PC-3 (cell line): ENCODE data around the gene RNF126. TPM values are rescaled to one million over a fixed set of nuclear protein-coding genes. Genes with fewer than 3 reads are reported as not detected.

Source experiments
- ATAC-seq: fragments of 200-7000 bp; cut with Tn5 transposase; 2 replicates; pipeline ENCODE4 v1.9.1; 2020; ENCODE audit warnings: mild to moderate bottlenecking, moderate library complexity
- BruUV-seq: library from RNA; stranded (reverse); fragments of 400-500 nt; replicated peaks from 2 replicates; lab custom pipeline; 2021; lab: Mats Ljungman, UMichigan
- CTCF ChIA-PET: fragments of 300-600 bp; sonication (Branson Sonifier 250); formaldehyde crosslinking; loops from one replicate; lab custom pipeline; 2022; ENCODE audit warnings: antibody characterized with exemption; lab: Charles Lee
- POLR2A ChIA-PET: fragments of 300-600 bp; sonication (Branson Sonifier 250); formaldehyde crosslinking; loops from one replicate; lab custom pipeline; 2022; ENCODE audit warnings: antibody characterized with exemption; ENCODE audit not compliant: unreplicated experiment; lab: Charles Lee
- DNase-seq: peaks from one replicate; pipeline ENCODE4 v3.0.0-alpha.2; 2015
- H2AFZ ChIP-seq: fragments of 300-600 bp; sonication (generic); 2 replicates; pipeline ENCODE4 v1.6.0; 2016; ENCODE audit warnings: antibody characterized with exemption, low read length
- H3F3A ChIP-seq: fragments of 300-600 bp; sonication (generic); one replicate; pipeline ENCODE4 v1.6.0; 2017; ENCODE audit warnings: antibody characterized with exemption, low read length, control low read depth, mild to moderate bottlenecking; ENCODE audit not compliant: unreplicated experiment
- H3K27ac ChIP-seq: fragments of 300-600 bp; sonication (generic); 2 replicates; pipeline ENCODE4 v1.5.1; 2016; ENCODE audit warnings: mild to moderate bottlenecking, low read length
- H3K27me3 ChIP-seq: fragments of 300-600 bp; sonication (generic); 2 replicates; pipeline ENCODE4 v1.6.1; 2016; ENCODE audit warnings: low read length, mixed read lengths
- H3K36me3 ChIP-seq: fragments of 300-600 bp; sonication (generic); 2 replicates; pipeline ENCODE4 v1.6.1; 2016; ENCODE audit warnings: low read depth, mixed run types, low read length, mixed read lengths
- H3K4me1 ChIP-seq: fragments of 300-600 bp; sonication (generic); 2 replicates; pipeline ENCODE4 v1.5.1; 2016; ENCODE audit warnings: low read length; ENCODE audit not compliant: insufficient read depth
- H3K4me2 ChIP-seq: fragments of 300-600 bp; sonication (generic); 2 replicates; pipeline ENCODE4 v1.6.0; 2016; ENCODE audit warnings: low read length
- H3K4me3 ChIP-seq: fragments of 300-600 bp; sonication (generic); 2 replicates; pipeline ENCODE4 v1.5.1; 2016; ENCODE audit warnings: mild to moderate bottlenecking, low read length, mixed read lengths
- H3K79me2 ChIP-seq: fragments of 300-600 bp; sonication (generic); 2 replicates; pipeline ENCODE4 v1.6.1; 2017; ENCODE audit warnings: low read length, mixed read lengths
- H3K9ac ChIP-seq: fragments of 300-600 bp; sonication (generic); 2 replicates; pipeline ENCODE4 v1.6.0; 2016; ENCODE audit warnings: mild to moderate bottlenecking, low read length
- H3K9me2 ChIP-seq: fragments of 300-600 bp; sonication (generic); replicated peaks from 2 replicates; pipeline ENCODE4 v1.6.1; 2016; ENCODE audit warnings: mixed run types, low read length, mixed read lengths
- H3K9me3 ChIP-seq: fragments of 300-600 bp; sonication (generic); 2 replicates; pipeline ENCODE4 v1.6.1; 2016; ENCODE audit warnings: low read length, mixed read lengths
- H4K20me1 ChIP-seq: fragments of 300-600 bp; sonication (generic); 2 replicates; pipeline ENCODE4 v1.6.1; 2016; ENCODE audit warnings: low read length, mixed read lengths
- CTCF ChIP-seq: fragments of 300-600 bp; sonication (generic); conservative IDR thresholded peaks from 2 replicates; pipeline ENCODE4 v1.5.1; 2017; ENCODE audit warnings: antibody characterized with exemption, low read depth, mild to moderate bottlenecking, low read length
- EZH2 ChIP-seq: fragments of 300-600 bp; sonication (generic); IDR thresholded peaks from one replicate; pipeline ENCODE4 v1.6.1; 2017; ENCODE audit warnings: antibody characterized with exemption, mild to moderate bottlenecking, low read length; ENCODE audit not compliant: unreplicated experiment
- EZH2phosphoT487 ChIP-seq: fragments of 300-600 bp; sonication (generic); IDR thresholded peaks from 2 replicates; pipeline ENCODE4 v1.6.1; 2018; ENCODE audit warnings: mild to moderate bottlenecking, antibody characterized with exemption, low read length, borderline replicate concordance
- intact Hi-C: fragments of 100-400 bp; cut with micrococcal nuclease; formaldehyde crosslinking; loops from 2 replicates; pipeline ENCODE4 v1.9.0; 2023
- total RNA-seq: library from RNA; depleted of rRNA; stranded (reverse); fragments of >200 nt; gene quantifications from 2 replicates; pipeline ENCODE4 v1.2.3, GENCODE V29; 2014

The RNF126 gene
- total RNA-seq, 1 experiment from 2014 or later = 86.4 TPM

GRCh38 chr19:624433-625109, 38.4 kb downstream of the RNF126 start:
- Histone ChIP-seq H3K9me2 (no peaks in the 10 kb centered on the region), H3K79me2 (peaks cover 15% of the 10 kb centered on the region; the same call in 1 of the 2 replicates), H3K4me2 (no peak overlapping the region), H3K27ac (no peak overlapping the region), H3K9ac (no peak overlapping the region), H3K36me3 (peaks cover 5% of the 10 kb centered on the region; the same call in 1 of the 2 replicates), H3K4me3 (no peak overlapping the region), H2AFZ (no peak overlapping the region), H3K9me3 (no peaks in the 10 kb centered on the region), H3F3A (no peaks in the 10 kb centered on the region), H3K4me1 (no peaks in the 10 kb centered on the region), H4K20me1 (no peaks in the 10 kb centered on the region), H3K27me3 (no peaks in the 10 kb centered on the region)
- CTCF ChIA-PET = no interaction called here
- ATAC-seq (no peak), DNase-seq (no peak)
- intact Hi-C loops = no loop called here
- TF ChIP-seq EZH2 (no peak), CTCF (no peak), EZH2phosphoT487 (no peak)
- no TSS peak for BruUV-seq
- POLR2A ChIA-PET = no interaction called here

- ATAC-seq = no peak
- Histone ChIP-seq H4K20me1 (no peaks in the 10 kb centered on the region), H3K27ac (no peak overlapping the region), H3K9me2 (no peaks in the 10 kb centered on the region), H3K9ac (no peak overlapping the region), H2AFZ (no peak overlapping the region), H3K27me3 (no peaks in the 10 kb centered on the region), H3K4me3 (no peak overlapping the region), H3K79me2 (peaks cover 10% of the 10 kb centered on the region; the same call in 1 of the 2 replicates), H3K4me2 (no peak overlapping the region), H3K36me3 (peaks cover 5% of the 10 kb centered on the region; the same call in 1 of the 2 replicates), H3K9me3 (no peaks in the 10 kb centered on the region), H3K4me1 (no peaks in the 10 kb centered on the region), H3F3A (no peaks in the 10 kb centered on the region)
- TF ChIP-seq CTCF = no peak
- TF ChIP-seq EZH2 = no peak
- no peak for TF ChIP-seq EZH2phosphoT487
- intact Hi-C loops = no loop called here
- DNase-seq = no peak
- no TSS peak for BruUV-seq
- ChIA-PET CTCF (no interaction called here), POLR2A (no interaction called here)
These were observed 39.0 kb downstream of the RNF126 start for GRCh38 chr19:623974-624373.
